HG02981 (cell line): ENCODE measurements around the gene GPR32.
"Not testable (repeated sequence)": the region's sequence is repeated elsewhere in the genome, so short reads cannot be mapped to it uniquely, and the experiment has no call there.

ENCODE experiments used
- ATAC-seq: cut with Tn5 transposase; IDR thresholded peaks from one replicate; pipeline ENCODE4 v1.9.1; 2021; ENCODE audit warnings: mild to moderate bottlenecking, moderate library complexity; ENCODE audit not compliant: unreplicated experiment

Gene GPR32

DNA sequence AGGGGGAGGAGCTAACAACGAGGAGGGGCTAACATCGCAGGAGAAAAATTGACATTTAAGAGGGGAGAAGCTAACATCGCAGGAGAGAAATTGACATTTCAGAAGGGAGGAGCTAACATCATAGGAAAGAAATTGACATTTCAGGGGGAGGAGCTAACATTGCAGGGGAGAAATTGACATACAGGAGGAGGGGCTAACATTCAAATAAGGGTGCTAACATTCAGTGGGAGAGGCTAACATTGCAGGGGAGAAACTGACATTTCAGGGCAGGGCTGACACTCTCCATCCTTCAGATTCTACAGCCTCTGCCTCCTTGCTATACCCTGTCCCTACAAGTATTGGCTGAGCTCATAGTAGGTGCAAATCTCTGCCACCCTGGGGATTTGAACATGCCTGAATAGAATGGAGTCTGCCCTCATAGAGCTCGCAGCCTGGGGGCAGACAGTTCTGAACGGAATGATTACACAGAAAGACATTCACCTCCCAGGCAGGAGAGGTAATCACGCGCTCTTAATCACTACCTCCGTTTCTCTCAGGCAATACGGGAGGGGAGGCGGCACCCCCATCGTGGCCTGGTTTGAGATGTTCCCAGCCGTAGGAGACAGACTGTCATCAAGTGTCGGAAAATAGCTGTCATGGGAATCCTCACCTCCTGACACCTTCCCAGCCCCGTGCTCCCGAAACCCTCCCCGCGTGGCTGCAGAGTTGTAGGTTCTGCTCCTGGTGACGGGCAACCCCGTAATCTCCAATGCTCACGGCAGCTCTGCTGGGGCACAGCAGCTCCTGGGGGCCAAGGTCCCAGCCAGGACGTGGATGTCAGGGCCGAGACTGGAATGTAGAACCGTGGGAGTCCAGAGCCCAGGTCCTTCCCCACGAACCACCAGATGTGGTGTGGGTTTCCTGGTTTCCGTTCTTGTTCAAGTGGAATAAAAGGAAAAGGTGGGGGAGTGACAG, 9.5 kb downstream of the GPR32 start:
- no peak for ATAC-seq

DNA sequence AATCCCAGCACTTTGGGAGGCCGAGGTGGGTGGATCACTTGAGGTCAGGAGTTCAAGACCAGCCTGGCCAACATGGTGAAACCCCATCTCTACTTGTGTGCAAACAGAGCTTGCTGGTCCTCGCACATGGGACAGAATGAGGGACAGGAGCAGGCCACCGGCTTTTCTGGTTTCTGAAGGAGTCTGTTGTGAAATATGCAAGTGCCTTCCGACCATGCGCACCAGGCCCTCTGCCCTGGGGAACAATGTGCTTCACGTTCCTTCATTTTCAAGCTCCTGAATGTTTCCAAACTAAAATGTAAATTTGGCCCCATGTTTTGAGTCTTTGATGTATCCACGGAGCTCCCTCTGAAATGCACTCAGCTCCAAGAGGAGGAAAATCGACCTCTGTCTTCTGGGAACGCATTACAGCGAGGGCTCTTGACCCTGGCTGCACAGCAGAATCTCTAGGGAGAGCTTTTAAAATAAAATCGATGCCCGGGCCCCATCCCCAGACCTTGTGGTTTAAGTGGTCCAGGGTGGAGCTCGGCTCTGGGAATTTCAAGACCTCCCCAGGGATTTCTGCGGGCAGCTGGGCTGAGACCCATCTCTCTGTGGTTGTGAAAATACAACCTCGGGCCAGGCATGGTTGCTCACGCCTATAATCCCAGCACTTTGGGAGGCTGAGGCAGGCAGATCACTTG, 10.6 kb downstream of the GPR32 start:
- ATAC-seq, result no peak

DNA sequence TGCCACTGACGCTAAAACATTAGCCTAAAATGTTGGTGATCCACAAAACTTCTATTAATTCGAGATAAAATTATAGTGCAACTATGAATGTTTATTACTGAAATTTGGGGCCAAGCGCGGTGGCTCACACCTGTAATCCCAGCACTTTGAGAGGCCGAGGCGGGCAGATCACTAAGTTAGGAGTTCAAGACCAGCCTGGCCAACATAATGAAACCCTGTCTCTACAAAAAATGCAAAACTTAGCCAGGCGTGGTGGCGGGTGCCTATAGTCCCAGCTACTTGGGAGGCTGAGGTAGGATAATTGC, 13.5 kb downstream of the GPR32 start:
- not testable (repeated sequence) for ATAC-seq

DNA sequence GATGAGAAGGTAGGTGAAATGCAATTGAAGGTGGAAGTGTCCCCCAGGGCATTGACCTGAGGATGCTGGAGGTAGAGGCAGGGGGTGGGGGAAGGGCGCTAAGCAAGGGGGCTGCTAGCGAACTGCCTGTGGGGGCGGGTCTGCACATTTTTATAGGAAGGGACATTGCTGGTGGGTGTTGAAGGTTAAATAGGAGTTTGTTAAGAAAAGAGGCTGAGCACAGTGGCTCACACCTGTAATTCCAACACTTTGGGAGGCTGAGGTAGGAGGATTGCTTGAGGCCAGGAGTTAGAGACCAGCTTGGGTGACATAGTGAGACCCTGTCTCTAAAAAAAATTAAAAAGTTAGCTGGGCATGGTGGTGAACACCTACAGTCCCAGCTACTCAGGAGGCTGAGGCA, 14.4 kb downstream of the GPR32 start:
- no peak for ATAC-seq

DNA sequence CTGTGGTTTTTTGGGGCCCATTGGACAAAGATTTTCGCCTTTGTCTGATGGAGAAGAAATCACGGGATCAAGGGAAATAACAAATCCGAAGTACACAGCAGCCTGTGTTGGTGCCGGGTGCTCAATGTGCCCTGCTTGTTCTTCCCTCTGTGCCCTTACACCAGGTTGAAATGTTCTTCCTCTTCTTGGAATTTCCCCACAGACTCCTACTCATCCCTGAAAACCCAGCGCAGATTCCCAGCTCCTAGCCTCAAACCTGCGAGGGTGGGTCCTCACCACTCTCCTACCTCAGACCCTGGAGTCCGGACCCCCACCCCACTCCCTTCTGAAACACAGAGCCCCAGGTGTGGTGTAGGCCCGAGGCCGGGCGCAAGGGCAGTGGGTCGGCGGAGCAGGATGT, 15.1 kb downstream of the GPR32 start:
- no peak for ATAC-seq

DNA sequence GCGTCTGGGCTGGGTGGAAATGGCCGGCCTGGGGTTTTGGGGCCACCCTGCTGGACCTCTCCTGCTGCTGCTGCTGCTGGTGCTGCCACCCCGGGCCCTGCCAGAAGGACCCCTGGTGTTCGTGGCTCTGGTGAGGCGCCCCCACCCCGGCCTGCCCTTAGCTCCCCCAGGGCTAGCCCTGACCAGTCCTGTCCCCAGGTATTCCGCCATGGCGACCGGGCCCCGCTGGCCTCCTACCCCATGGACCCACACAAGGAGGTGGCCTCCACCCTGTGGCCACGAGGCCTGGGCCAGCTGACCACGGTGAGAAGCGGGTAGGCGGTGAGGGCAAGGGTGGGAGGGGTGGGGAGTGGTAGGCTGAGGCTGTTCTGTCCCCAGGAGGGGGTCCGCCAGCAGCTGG, 20.1 kb downstream of the GPR32 start, which contains the start of gene ACP4:
Gene ACP4 (plus strand): TSS at position 20 of the 400 bp plus-strand sequence. CDS start 0 bp downstream, at position 20.
- ATAC-seq, result no peak

DNA sequence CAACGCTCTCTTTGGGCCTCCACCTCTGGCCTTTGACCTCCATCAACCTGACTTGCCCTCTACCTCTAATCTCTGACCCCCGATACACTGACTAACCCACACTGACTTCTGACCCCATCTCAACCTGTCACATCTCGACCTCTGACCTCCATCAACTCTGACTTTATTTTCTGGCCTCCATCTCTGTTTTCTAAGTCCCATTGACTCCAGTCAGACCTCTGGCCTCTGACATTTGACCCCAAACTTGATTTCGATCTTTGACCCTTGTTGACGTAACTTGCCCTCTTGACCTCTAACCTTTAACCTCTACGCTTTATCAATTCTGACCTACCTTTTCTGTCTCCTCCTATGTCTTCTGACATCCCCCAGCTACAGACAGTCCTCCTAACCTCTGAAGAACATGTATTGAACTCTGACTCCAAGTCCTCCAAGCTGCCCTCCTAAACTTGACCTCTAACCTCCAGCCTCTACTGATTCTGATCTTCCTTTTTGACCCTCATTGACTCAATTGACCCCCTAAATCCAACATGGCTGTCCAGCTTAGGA, 20.7 kb downstream of the GPR32 start:
- ATAC-seq, result no peak

DNA sequence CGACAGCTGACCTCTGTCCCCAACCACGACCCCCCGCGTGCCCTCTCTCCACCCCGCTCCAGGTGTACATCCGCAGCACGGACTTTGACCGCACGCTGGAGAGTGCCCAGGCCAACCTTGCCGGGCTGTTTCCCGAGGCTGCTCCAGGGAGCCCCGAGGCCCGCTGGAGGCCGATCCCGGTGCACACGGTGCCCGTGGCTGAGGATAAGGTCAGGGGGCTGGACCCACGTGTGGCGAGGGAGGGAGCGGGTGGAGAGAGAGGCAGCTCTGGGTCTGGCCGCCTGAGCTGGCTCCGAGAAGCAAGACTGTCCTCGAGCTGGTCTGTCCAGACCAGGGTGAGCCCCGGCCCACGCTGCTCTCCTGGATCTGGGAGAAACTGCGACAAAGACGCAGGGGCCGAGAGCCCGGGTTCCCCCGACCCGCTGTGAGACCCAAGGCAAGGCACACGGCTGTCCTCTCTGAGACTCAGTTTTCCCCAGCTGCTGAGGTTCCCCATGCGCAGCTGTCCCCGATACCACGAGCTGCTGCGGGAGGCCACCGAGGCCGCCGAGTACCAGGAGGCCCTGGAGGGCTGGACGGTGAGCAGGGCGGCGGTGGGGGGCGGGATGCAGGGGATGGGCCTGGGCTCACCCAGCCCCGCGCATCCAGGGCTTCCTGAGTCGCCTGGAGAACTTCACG, 21.5 kb downstream of the GPR32 start:
- no peak for ATAC-seq

DNA sequence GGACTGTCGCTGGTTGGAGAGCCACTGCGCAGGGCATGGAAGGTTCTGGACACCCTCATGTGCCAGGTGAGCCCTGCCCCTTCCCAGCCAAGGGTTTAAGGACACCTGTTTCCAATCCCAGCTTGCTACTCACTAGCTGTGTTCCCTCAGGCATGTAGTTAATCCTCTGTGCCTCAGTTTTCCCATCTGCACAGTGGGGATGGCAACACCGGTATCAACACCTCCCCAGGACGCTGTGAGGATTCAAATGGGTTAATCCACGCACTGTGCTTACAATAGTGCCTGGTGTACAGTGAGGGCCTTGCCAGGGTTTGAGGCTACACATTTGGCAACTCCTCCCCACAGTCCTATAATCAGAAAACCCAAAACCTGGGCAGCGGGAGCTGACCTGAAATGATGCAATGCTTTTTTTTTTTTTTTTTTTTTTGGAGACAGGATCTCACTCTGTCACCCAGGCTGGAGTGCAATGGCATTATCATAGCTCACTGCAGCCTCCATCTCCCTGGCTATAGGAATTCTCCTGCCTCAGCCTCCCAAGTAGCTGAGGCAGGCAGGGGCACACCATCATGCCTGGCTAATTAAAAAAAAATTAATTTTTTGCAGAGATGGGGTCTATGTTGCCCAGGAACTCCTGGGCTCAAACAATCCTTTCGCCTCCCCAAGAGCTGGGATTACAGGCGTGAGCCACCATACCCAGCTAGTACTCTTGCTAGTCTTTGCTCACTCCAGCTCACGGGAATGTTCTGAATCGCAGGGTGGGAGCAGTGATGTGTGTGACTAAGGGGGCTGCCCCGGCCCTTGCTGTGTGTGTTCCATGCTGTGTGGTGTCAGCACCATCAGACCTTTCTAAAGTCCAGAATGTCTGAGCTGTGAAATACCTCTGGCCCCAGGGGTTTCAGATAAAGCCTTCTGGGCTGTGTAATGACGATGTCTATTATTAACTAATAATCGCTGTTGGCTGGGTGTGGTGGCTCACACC, 22.3 kb downstream of the GPR32 start:
- ATAC-seq, result no peak

DNA sequence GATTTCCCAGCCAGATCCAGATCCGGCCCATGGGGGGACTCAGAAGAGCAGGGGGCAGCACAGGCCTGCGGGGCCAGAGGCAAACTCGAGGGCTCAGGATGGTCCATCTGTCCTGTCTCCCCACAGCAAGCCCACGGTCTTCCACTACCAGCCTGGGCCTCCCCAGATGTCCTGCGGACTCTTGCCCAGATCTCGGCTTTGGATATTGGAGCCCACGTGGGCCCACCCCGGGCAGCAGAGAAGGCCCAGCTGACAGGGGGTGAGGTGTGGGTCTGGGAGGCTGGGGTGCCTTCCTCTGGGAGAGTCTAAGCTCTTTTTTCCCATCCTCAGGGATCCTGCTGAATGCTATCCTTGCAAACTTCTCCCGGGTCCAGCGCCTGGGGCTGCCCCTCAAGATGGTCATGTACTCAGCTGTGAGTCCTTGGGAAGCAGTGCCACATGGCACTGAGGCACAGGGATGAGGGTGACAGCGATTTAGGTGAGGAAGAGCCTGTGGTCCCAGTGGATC, 23.3 kb downstream of the GPR32 start:
- no peak for ATAC-seq

DNA sequence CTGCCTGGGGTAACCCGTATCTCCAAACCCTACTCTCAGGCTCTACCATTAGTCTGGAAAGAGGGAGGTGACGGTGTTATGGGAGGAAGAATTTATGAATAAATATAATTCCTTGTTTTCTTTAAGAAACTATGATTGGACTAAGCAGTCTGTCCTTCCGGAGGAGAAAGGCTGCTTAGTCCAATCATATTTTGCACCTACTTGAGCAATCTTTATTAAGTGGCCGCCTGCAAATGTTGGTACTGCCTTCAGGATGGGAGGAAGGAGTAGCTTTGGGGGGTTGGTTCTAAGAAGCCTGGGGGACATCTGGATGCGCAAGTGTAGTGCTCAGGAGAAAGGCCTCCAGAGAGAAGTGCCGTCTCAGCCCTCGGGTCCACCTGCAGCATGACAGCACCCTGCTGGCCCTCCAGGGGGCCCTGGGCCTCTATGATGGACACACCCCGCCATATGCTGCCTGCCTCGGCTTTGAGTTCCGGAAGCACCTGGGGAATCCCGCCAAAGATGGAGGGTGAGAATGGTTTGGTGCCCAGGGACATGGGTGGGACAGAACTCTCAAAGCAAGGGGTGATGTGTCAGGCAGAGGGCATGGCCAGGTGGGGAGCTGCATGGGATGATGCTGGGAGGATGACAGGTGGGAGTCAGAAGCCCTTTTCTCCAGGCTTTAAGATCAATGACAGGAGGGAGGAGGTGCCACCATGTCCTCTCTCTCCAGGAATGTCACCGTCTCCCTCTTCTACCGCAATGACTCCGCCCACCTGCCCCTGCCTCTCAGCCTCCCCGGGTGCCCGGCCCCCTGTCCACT, 24.0 kb downstream of the GPR32 start:
- no peak for ATAC-seq

DNA sequence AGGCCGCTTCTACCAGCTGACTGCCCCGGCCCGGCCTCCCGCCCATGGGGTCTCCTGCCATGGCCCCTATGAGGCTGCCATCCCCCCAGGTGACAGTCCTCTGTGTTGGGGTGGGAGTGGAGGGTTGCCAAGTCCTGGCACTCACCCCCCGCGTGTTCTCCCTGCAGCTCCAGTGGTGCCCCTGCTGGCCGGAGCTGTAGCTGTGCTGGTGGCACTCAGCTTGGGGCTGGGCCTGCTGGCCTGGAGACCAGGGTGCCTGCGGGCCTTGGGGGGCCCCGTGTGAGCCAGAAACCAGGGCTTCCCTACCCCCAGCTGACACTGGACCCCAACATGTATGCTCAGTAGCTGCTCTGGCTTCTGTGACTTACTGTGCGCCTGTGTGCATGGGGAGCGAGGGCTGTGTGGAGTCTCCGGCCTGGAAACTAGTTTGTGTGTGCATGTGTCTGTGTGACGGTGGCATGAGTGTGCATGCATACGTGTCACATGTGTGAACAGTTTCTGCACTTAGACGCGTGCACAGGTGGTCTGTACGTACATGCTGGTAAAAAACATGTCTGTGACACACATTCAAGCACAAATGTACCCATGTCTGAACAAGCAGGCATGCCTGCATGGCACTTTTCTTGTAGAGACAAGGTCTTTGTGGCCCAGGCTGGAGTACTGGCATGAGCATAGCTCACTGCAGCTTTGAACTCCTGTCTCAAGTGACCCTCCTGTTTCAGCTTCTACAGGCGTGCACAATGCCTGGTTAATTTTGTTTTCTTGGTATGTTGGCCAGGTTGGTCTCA, 24.8 kb downstream of the GPR32 start:
- no peak for ATAC-seq

DNA sequence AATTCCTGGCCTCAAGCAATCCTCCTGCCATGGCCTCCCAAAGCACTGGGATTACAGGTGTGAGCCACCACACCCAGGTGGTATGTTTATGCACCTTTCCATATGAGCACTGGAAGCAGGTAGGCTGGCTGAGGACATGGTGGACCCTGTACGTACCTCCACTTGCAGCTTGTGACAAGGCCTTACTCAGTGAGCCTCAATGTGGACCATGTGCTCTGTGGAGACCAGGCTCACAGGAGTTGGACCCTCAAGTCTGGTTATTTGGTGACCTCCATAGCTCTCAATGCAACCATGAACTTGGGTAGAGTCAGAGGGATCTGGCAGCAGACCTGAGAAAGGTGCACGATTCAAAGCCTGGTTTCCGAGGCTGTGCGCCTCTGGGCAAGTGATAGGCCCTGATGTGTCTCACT, 25.4 kb downstream of the GPR32 start:
- ATAC-seq, result no peak

DNA sequence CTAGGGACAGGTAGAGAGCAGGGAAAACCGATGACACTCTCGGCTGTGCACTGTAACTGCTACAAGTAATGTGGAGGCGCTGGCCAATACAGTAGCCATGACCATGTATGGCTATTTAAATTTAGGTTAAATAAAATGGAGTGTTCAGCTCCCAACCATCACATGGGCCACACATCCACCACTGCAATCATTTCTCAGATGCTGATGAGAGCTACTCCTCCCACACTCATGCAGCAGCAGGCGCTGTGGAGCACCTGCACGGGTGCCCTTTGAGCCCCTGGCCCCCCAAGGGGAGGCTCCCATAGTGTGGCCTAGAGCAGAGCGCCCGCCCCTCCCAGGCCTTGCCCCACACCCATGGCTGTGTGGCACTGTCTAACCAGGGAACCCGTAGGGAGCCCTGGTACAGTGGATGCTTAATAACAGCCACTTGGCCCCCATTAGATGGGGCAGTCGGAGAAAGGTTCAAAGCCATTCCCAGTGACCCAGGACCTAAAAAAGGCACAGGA, 25.9 kb downstream of the GPR32 start:
- no peak for ATAC-seq

DNA sequence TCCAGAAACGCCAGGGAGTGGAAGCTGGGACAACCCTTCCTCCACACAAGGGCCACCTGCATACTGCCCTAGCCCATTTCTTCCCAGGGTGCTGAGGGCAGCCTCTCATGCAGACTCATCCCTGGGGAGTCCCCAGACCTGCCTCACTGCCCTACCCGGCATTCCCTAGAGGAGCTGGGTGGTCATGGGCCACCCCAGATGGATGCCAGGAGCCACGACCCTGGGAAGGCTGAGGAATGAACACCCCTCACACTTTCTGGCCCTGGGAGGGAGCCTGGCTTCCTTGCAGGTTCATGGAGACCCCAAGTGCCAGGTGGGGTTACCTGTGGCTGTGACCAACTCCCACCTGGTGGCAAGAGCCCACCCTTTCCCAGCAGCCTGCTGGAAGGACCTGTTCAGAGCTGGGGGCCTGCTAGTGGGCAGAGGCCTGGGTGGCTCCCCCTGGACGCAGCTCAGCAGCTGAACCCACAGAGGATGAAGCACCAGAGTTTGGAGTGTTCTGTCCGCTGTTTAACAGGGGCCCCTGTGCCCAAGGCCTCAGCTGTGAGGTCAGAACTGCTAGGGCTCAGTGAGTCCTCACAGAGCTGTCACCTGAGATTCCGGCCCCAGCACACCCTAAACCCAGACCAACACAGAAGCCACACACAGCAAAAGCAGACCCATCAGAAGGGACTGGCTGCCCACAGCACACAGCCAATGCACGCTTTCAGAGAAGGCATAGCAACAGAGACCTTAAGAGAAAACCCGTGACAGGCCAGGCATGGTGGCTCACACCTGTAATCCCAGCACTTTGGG, 26.6 kb downstream of the GPR32 start:
- no peak for ATAC-seq

DNA sequence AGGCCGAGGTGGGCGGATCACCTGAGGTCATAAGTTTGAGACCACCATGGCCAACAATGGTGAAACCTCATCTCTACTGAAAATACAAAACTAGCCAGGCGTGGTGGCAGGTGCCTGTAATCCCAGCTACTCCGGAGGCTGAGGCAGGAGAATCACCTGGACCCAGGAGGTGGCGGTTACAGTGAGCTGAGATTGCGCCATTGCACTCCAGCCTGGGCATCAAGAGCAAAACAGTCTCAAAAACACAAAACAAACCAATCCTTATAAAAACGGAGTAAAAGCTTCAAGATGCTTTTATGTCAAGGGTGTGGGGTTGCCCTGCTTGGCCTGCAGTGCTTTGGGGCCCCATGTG, 27.1 kb downstream of the GPR32 start:
- no peak for ATAC-seq
